Neural progenitor cell (in vitro differentiated cells): Measurements from ENCODE around the gene PPP2R2B. TPM values are rescaled to one million over a fixed set of nuclear protein-coding genes. Genes with fewer than 3 reads are reported as not detected.
A peak's percentile ranks its signal among the peaks of the same experiment; 100 is the strongest.

Experiments
- DNase-seq: peaks from one replicate; pipeline ENCODE4 v3.0.0-alpha.2; 2016; ENCODE audit warnings: low spot score
- H2AFZ ChIP-seq: fragments of 200-600 bp; sonication (generic); replicated peaks from 2 replicates; pipeline ENCODE4 v1.6.1; 2016; ENCODE audit warnings: antibody characterized with exemption
- H3F3A ChIP-seq: fragments of 200-600 bp; sonication (generic); 2 replicates; pipeline ENCODE4 v1.6.1; 2016; ENCODE audit warnings: antibody characterized with exemption, low read depth
- H3K27ac ChIP-seq: fragments of 200-600 bp; sonication (generic); 2 replicates; pipeline ENCODE4 v1.5.1; 2016; ENCODE audit warnings: mild to moderate bottlenecking
- H3K27me3 ChIP-seq: fragments of 200-600 bp; sonication (generic); 2 replicates; pipeline ENCODE4 v1.6.1; 2016; ENCODE audit warnings: mild to moderate bottlenecking, moderate library complexity
- H3K36me3 ChIP-seq: fragments of 200-600 bp; sonication (generic); 2 replicates; pipeline ENCODE4 v1.5.1; 2016
- H3K4me1 ChIP-seq: fragments of 200-600 bp; sonication (generic); 2 replicates; pipeline ENCODE4 v1.6.1; 2016; ENCODE audit warnings: mixed run types
- H3K4me2 ChIP-seq: fragments of 200-600 bp; sonication (generic); 2 replicates; pipeline ENCODE4 v1.6.1; 2016
- H3K4me3 ChIP-seq: fragments of 200-600 bp; sonication (generic); 2 replicates; pipeline ENCODE4 v1.5.1; 2016
- H3K79me2 ChIP-seq: fragments of 200-600 bp; sonication (generic); 2 replicates; pipeline ENCODE4 v1.6.1; 2016; ENCODE audit warnings: low read depth
- H3K9ac ChIP-seq: fragments of 200-600 bp; sonication (generic); 2 replicates; pipeline ENCODE4 v1.6.1; 2016
- H3K9me3 ChIP-seq: fragments of 200-600 bp; sonication (generic); 2 replicates; pipeline ENCODE4 v1.5.1; 2016; ENCODE audit warnings: low read depth
- H4K20me1 ChIP-seq: fragments of 200-600 bp; sonication (generic); 2 replicates; pipeline ENCODE4 v1.6.1; 2016; ENCODE audit warnings: low read depth
- H3K27ac Mint-ChIP-seq: 3 replicates; pipeline ENCODE4 v1.8.0; 2021; ENCODE audit warnings: mixed read lengths
- H3K27me3 Mint-ChIP-seq: 2 replicates; pipeline ENCODE4 v1.8.0; 2022; ENCODE audit warnings: low read depth, mild to moderate bottlenecking, inconsistent platforms, moderate library complexity, mixed read lengths; ENCODE audit not compliant: insufficient read depth
- H3K36me3 Mint-ChIP-seq: 3 replicates; pipeline ENCODE4 v1.8.0; 2021; ENCODE audit warnings: mixed read lengths
- H3K4me1 Mint-ChIP-seq: 3 replicates; pipeline ENCODE4 v1.8.0; 2021; ENCODE audit warnings: mixed read lengths
- H3K4me3 Mint-ChIP-seq: 3 replicates; pipeline ENCODE4 v1.8.0; 2021; ENCODE audit warnings: mild to moderate bottlenecking, moderate library complexity, mixed read lengths
- H3K9me3 Mint-ChIP-seq: 3 replicates; pipeline ENCODE4 v1.8.0; 2020; ENCODE audit warnings: mixed read lengths
- CTCF ChIP-seq: fragments of 200-600 bp; sonication (generic); IDR thresholded peaks from 2 replicates; pipeline ENCODE4 v1.5.1; 2017; ENCODE audit warnings: antibody characterized with exemption, mild to moderate bottlenecking
- EZH2 ChIP-seq: fragments of 200-600 bp; sonication (generic); IDR thresholded peaks from 2 replicates; pipeline ENCODE4 v1.6.1; 2017; ENCODE audit warnings: antibody characterized with exemption, mild to moderate bottlenecking, moderate library complexity
- EZH2phosphoT487 ChIP-seq: fragments of 200-600 bp; sonication (generic); IDR thresholded peaks from 2 replicates; pipeline ENCODE4 v1.6.1; 2017; ENCODE audit warnings: antibody characterized with exemption
- total RNA-seq: library from RNA; depleted of rRNA; stranded (reverse); fragments of >200 nt; gene quantifications from 2 replicates; pipeline ENCODE4 v1.2.3, GENCODE V29; 2015; ENCODE audit warnings: low replicate concordance

Gene PPP2R2B
- total RNA-seq, 1 donor from 2014 or later = 26.6 TPM

- Histone ChIP-seq H3K27me3 (peaks cover 34% of the 10 kb centered on the region), H3K9ac (no peak overlapping the region), H4K20me1 (no peaks in the 10 kb centered on the region), H3K79me2 (peaks cover 5% of the 10 kb centered on the region), H3K4me1 (peaks cover 20% of the 10 kb centered on the region), H3K36me3 (no peaks in the 10 kb centered on the region), H3K9me3 (no peaks in the 10 kb centered on the region), H3K4me3 (peak overlapping the region; percentile 76), H3K4me2 (peak overlapping the region; percentile 93), H3K27ac (no peak overlapping the region), H3F3A (peaks cover 9% of the 10 kb centered on the region), H2AFZ (peak overlapping the region; percentile 97)
- H3K36me3 Mint-ChIP-seq = no peaks in the 10 kb centered on the region
- no peaks in the 10 kb centered on the region for H3K9me3 Mint-ChIP-seq
- peak; percentile 76 for DNase-seq
- peak overlapping the region; percentile 94 for H3K4me3 Mint-ChIP-seq
- peaks cover 7% of the 10 kb centered on the region for H3K27me3 Mint-ChIP-seq
- H3K4me1 Mint-ChIP-seq = peaks cover 18% of the 10 kb centered on the region
- no peak for TF ChIP-seq CTCF
- TF ChIP-seq EZH2phosphoT487 = peak; percentile 40
- H3K27ac Mint-ChIP-seq = no peak overlapping the region
Measured at GRCh38 chr5:146877783-146878475, 628 bp downstream of the PPP2R2B start.

DNA sequence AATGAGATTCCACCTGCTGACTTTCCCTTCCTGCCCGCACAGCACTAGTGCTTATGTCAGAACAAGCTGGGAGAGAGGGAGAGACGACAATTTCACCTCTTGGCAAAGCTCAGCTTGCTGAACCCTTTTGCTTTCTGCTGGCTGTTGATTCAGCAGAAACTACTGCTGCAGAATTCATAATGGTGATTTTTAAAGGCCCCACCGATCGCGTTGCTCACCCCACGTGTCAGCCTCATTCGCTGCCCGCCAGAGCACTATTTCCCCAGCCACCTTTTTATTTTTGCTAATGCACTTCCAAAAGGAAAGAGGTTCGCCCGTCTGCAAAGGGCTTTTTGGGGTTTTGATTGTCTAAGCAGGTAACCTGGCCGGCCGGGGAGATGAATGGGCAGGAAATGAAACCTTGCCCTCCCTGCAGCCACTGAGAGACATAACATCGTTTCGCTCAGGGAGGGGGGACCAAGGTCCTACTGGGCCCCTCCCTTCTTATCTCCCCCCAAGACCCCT lies 1.3 kb downstream of the PPP2R2B start:
- Mint-ChIP-seq H3K27me3 (peaks cover 6% of the 10 kb centered on the region), H3K27ac (peak overlapping the region; percentile 12), H3K4me1 (peaks cover 20% of the 10 kb centered on the region), H3K36me3 (no peaks in the 10 kb centered on the region), H3K4me3 (peak overlapping the region; percentile 94), H3K9me3 (no peaks in the 10 kb centered on the region)
- Histone ChIP-seq H3K27me3 (peaks cover 34% of the 10 kb centered on the region), H3K36me3 (no peaks in the 10 kb centered on the region), H3K4me2 (peak overlapping the region; percentile 93), H3K27ac (no peak overlapping the region), H2AFZ (peak overlapping the region; percentile 97), H3K9ac (no peak overlapping the region), H3K79me2 (peaks cover 5% of the 10 kb centered on the region), H3K9me3 (no peaks in the 10 kb centered on the region), H3F3A (peaks cover 9% of the 10 kb centered on the region), H3K4me3 (peak overlapping the region; percentile 76), H3K4me1 (peaks cover 20% of the 10 kb centered on the region), H4K20me1 (no peaks in the 10 kb centered on the region)
- DNase-seq = no peak
- no peak for TF ChIP-seq EZH2
- TF ChIP-seq EZH2phosphoT487 = no peak
- TF ChIP-seq CTCF = no peak

DNA sequence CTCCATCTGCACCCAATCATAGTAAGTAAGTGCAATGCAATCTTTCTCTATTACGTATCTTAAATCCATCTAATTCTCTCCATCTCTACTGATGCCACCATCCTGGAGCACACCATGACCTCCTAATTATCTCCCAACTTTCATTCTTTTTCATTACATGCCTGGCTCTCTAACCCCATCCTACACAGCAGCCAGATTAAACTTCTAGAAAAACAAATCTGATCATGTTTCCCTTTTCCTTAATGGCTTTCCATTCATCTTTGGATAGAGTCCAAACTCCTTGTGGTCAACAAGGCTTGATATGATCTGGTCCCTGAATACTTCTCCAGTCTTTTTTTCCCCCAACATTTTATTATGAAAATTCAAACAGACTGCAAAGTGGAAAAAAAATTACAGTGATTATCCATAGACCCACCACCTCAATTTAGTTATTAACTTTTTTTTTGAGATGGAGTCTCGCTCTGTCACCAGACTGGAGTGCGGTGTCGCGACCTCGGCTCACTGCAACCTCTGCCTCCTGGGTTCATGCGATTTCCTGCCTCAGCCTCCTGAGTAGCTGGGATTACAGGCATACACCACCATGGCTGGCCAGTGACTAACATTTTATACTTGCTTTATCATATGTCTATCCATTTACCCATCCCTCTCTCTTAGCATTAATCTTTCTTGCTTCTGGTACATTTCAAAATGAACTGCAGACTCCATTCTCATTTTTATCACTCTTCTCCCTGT lies 5.2 kb downstream of the PPP2R2B start:
- H4K20me1 ChIP-seq = no peaks in the 10 kb centered on the region
- Mint-ChIP-seq H3K36me3 (peaks cover 2% of the 10 kb centered on the region), H3K9me3 (no peaks in the 10 kb centered on the region), H3K27me3 (peaks cover 3% of the 10 kb centered on the region), H3K27ac (no peak overlapping the region), H3K4me3 (no peak overlapping the region), H3K4me1 (peaks cover 22% of the 10 kb centered on the region)
- TF ChIP-seq EZH2phosphoT487 (no peak), EZH2 (no peak), CTCF (no peak)
- H2AFZ ChIP-seq = no peak overlapping the region
- H3K4me1 ChIP-seq = peaks cover 20% of the 10 kb centered on the region
- no peaks in the 10 kb centered on the region for H3F3A ChIP-seq
- DNase-seq = no peak
- H3K9me3 ChIP-seq = no peaks in the 10 kb centered on the region
- H3K4me3 ChIP-seq = no peak overlapping the region
- no peaks in the 10 kb centered on the region for H3K36me3 ChIP-seq
- H3K79me2 ChIP-seq = peaks cover 5% of the 10 kb centered on the region
- no peak overlapping the region for H3K27ac ChIP-seq
- no peak overlapping the region for H3K9ac ChIP-seq
- H3K4me2 ChIP-seq = no peak overlapping the region
- H3K27me3 ChIP-seq = peaks cover 13% of the 10 kb centered on the region
